Renal pelvis (tissue), 4 donors: Measurements from ENCODE around the gene SFRP4. TPM values are rescaled to one million over a fixed set of nuclear protein-coding genes. Genes with fewer than 3 reads are reported as not detected.
A peak's percentile ranks its signal among the peaks of the same experiment; 100 is the strongest.

Source experiments
- DNase-seq: peaks from one replicate; pipeline ENCODE4 v3.0.0-alpha.2; 2013
- polyA plus RNA-seq, 3 donors: library from polyadenylated mRNA; unstranded; fragments of 120-200 nt; gene quantifications; one replicate each; pipeline ENCODE4 v1.2.1, GENCODE V29; 2013; ENCODE audit not compliant: insufficient read length in 3 of 3

The SFRP4 gene
- polyA plus RNA-seq, 3 donors: 2.1 to 2.4 (median 2.3) TPM

DNA sequence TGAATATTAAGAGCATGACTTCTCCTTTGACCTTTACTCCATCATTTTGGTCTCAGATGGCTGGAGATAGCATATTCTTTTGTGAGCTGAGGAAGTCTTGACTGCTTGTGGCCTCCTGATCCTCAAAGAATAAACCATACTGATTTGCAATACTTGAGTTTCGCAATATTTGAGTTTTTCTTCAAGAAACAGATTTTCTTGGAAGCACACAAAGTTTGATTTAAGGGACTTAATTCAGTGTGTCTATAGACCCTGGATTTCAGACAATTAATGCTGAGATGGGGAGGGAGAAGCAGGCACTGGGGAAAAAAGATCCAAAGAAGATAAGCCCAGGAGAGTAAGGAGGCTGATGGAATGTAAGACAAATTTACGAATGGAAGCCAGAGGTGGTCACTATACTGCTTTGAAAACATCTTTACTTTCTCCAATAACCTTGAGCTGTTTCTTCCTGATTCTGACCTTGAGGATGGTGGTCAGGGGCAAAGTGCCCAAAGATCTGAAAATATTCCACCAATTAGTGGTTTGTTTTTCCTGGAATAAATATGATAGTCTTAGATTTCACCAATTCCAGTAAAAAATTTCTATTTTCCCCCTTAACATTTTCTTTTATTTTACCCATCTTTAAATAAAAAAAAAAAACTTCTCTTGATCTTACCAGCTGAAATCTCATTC lies 11.3 kb upstream of the SFRP4 start:
- DNase-seq: no peak

DNA sequence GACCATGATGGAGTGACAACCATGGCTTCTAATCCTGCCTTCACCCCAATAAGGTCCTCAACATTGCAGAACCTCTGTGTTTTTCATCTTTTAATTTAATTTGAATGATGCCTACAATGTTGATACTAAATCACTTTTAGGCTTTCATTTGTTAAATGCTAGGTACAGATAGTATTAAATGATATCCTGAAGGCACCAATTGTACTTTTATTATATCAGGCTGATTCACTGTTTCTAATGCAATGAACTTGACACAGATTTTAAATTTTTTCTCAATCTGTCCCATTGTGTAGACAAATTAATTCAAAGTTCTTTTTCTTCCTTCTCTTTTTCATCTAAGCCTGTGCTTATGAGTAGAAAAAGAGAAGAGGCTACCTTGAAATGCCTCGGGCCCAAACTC lies 9.0 kb upstream of the SFRP4 start:
- DNase-seq: no peak

DNA sequence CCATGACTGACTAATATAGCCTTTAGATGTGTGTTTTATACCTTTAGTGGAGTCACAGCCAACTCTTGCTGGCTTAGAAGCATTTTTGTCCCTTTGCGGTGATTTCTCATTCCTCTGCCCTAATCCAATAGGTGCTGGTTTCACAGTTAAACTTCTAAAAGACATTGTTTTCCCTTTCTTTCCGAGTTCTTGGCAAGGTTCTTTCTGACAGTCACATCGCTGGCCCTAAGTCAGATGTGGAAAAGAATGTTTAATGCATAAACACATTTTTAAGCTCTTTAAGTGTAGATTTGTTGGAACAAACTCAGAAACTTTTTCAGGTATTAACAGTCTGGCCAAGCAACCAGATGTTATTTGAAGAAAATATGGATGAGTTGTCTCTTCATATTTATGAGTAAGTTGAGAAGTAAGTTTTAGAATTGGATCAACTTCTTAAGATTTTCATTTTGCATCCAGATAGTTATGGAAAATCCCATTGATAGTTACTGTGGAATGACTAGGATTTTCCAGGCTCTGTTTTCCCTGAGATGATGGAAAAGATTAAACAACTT lies 7.9 kb upstream of the SFRP4 start:
- no peak for DNase-seq

DNA sequence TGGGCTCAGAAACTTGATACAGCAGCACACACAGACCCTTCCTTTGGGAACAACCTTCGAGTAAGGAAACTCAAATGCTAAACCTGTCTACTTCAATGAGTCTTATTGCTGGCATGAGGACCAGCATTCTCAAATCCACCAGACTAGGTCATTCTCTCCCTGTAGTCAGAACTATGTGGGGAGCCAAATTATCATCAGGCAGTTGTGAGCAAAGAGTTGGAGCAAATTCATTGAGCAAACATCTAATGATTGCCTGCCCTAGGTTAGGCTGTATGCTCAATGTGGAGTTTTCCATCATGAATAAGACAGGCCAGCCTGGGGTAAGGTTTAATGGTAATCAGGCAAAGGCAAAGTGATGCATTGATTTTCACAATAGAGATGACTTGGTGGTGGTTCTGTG lies 7.4 kb upstream of the SFRP4 start:
- no peak for DNase-seq

DNA sequence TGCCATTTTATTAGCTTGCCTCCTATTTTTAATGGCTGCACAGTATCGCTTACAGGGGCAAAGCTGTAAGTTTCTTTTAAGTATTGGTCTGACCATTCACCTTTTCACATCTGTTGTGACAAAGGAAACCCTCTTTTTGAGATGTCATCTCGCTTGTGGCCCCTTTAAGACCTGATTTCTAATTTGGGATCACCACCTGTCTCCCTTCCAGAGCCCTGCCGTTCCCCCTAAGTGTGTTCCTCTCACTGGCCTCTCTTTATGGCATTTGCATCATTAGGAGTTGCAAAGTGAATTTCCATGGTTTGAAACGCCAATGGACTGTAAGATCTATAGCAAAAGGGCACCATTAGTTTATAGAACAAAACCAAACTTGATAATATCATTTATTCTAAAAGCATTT lies 5.3 kb upstream of the SFRP4 start:
- no peak for DNase-seq

DNA sequence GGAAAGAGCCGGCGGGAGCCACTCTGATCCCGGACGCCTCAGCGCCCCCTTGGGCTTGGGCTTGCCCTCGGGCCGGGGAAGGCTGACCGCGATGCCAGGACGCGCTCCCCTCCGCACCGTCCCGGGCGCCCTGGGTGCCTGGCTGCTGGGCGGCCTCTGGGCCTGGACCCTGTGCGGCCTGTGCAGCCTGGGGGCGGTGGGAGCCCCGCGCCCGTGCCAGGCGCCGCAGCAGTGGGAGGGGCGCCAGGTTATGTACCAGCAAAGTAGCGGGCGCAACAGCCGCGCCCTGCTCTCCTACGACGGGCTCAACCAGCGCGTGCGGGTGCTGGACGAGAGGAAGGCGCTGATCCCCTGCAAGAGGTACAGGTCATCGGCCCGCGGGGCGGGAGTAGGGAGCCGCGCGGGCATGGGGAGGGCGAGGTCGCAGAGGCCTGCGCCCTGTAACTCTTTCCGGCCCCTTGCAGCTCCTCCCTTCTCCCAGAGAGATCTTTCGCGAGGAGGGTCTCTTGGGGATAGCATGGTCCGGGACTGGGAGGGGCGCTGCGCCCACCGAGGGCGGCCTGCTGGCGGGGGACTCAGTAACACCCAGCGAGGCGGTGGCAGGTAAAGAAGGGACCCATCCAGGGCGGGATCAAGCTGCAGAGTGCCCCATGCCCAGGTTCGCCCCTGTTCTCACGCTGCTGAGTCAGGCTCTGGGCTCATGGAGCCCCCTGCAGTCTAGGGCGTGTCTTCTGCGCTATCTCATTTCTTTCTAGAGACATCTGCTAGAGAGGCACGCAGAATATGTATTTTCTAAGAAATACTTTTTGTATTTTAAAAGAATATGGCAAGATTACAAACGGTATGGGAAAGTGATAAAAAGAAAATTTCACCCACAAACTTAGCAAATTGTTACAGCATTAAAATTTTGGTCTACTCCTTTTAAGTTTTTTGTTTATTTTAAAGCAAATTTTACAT lies 4.5 kb upstream of the SFRP4 start:
- DNase-seq: no peak

DNA sequence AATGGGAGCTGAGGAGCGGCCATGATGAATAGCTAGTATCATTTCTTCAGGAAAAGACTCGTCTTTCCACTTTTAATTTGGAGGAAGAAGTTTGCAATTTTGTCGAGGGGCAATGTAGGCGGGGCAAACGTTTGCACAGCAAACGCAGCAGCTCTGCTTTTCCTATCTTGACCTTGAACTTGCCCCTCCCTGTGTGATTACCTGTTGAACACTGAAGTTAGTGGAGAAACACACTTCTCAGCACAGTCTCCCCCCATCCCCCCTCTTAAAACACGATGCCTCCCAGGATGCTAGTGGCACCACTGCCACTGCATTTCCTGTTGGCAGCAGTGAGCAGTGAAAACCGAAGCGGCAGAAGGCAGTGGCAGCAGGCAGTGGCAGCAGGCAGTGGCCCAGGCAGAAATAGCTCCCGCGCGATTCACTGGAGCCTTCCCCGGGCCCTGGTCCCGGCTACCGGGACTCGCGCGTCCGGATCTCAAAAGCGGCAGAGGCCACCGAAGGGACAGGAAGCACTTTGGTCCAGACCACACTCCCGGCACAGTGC lies 3.8 kb upstream of the SFRP4 start, which contains the start of gene EPDR1:
Gene EPDR1, plus strand, starts transcription at position 336 of the 544 bp plus-strand sequence. CDS start 300 bp downstream, outside the sequence.
- peak; percentile 65 for DNase-seq

DNA sequence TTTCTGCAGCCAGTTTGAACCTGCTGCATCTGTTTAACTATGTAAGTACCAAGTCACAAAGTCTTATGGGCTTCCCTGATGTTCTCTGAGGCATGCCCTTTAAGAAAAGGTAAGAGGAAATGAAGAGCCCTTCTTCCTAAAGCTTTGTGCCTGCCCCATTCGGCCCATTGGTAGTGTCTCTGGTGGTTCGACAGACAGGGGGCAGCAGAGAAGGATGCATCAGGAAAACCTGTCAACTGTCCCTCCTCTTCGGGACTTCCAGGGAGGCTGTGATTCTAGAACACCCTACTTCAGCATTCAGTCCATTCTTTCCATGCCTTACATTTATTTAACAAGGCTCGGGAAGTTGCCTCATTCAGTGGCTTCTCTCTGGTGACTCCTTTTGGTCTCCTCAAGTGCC lies 1.9 kb upstream of the SFRP4 start:
- DNase-seq: no peak

DNA sequence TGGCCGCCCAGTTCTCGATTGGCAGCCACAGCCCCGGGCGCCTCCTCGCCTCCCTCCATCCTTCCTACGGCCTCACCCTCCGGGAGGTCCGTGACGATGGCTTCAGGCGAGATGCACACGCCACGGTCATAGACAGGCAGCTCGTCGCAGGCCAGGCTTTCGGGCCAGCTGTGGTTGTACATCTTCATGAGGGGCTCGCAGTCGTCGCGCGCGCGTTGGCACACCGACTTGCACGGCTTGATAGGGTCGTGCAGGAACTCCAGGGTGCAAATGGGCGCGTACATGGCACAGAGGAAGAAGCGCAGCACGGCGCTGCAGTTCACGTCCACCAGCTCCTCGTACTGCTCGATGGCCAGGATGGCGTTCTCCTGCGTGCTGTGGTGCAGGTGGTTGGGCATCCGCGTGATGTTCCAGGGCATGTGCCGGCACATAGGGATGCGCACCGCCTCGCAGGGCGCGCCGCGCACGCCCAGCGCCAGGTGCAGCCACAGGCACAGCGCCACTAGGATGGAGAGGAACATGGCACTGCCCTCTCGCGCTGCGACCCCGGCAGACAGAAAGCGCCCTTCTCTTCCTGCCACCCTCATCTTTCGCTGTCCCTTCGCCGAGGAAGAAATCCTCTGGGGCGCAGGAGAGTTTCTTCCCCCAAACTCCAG lies 472 bp downstream of the SFRP4 start:
- no peak for DNase-seq

DNA sequence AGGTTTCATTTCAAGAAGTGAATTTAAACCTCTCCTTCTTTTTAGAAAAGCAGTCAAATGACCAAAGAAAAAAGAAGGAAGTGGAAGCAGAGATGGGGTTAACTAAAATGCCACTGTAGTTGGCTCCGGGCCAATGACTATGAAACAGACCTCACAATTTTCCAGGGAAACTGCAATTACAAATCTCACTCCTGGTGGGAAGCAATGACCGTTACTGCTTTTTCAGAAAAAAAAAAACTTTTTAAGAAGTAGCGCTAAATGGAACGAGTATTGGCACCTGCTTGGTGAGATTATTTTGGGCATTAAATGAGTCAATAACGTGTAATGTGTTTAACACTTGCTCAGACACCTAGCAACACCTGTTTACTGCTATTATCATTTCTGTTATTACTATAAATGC lies 1.2 kb downstream of the SFRP4 start:
- no peak for DNase-seq

DNA sequence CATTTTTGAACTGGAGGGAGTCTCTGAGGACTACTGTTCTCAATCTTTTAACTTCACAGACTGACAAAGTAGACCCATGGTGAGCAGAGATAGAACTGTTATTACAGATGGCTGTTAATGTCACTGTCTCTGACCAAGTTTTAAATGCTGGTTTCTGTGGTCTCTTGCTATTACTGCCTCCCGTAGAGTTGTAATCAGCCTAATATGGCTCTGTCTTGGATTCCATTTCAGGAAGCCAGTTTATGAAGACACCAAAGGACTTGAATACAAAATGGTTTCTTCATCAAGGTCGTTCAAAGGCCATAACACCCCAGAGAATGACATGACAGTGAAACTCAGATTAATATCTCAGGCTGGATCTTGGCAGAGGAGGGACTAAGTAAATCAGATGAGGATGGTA lies 3.9 kb downstream of the SFRP4 start:
- no peak for DNase-seq

DNA sequence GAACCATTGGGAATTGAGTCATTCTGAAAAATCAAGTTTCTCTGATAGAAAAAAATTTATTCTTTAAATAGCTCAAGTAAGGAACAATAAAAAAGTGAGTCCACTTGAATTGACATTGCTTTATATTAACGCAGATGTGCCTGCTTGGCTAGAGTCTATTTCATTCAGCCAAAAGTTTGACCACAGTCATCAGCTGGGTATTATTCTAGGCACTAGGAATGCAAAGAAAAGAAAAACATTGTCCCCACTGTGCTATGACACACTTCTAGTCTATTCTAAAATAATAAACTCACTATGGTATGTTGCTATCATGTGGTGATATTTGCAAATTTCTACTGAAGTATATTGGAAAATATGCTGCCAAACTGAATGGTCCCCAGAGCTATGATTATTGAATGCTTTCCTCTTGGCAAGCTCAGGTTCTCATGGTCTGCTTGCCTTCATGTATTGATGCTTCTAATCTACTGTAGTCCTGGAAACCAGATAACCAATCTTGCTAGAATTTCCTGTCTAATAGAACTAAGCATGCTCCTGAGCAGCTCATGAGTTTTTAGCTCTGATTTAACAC lies 8.3 kb downstream of the SFRP4 start:
- no peak for DNase-seq

DNA sequence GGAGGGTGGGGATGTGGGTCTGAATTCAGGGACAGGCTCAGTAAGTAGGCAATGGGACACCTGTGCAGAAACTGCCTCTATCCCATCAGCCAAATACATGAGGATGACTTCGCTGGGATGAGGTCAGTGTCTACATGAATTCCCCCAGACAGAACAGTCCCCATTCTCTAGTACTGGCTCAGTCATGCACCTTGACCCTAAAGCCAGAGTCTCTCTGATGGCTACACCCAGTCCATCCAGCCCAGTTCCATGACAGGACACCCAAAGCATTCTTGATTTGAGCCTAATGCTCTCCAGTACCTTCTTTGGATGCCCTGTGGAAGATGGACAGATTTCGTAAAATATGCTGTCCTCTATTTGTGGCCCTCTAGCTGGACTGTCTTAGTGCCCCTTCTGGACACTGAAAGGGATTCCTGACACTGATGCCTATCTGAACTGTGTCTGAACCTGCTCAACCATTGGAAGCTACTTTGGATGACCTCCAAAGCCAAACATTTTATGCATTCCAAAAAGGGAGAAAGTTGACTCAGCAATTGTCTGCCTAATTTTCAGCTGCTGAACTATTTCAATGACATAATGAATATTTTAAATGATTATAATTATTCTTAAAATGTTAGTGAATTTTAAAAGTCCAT lies 14.6 kb downstream of the SFRP4 start:
- no peak for DNase-seq

DNA sequence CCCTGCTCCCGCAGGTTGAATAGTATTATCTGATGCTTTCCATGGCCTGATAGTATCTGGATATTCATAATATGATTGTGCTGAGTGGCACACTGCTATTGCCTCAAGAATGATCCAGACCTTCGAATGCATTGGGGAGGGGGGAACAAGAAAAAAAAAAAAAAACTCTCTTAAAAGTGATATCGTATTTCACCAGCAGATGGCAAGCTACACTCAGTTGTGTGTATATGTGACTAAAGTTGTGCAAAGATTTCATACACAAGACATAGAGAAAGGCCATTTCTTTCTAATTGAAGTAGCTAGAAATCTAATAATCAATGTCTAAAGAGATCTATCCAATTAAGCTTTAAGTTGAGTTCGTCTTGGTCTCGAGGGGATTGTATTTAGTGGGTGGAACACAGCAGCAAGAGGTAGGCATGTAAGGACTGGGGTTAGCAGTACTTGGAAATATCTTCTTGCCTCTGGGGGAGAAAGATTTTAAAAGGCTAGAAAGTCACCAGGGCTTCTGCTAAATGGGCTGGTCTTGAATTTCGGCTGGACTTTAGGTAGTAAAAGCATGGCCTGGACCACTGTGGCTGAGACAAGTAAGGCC lies 15.3 kb downstream of the SFRP4 start:
- DNase-seq: no peak

DNA sequence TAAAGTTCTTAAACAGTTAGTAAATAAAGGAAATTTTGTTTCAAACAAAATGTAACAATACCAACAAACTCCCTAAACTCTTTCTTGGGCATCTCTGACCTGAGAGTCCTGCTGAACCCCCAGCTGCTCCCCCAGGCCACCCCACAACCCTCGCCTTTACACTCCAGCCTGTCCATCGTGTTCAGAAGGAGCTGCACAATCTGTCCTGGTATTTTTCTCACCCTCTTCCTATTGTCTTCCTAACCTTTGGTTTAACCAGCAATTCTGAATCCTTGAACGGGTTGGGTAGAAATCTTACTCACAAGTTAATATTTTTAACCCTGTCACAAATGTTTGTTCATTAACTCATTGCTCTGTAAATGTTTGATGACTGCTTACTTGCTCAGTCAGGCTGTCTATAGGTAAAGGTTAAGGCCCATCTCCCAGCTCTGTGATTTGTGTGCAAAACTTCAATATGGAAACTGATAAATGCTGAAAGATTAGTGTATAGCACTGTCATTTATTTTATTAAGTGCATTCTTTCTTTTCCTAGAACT lies 16.8 kb downstream of the SFRP4 start:
- DNase-seq: no peak

DNA sequence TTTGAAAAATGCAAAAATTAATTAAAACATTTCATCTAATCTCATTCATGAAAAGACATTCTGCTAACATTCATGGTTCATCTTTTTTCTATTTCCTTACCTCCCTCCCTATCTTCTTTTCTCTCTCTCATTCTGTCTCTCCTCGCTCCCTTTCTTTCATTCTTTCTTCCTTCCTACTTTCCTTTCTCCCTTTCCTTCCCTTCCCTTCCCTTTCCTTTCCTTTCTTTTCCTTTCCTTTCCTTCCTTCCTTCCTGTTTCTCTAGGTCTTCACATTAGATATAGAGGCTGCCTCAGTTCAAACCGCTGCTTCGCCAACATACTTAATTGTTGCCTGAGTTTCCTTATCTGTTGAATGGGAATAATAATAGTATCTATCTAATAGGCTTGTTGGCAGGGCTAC lies 21.9 kb downstream of the SFRP4 start:
- no peak for DNase-seq

DNA sequence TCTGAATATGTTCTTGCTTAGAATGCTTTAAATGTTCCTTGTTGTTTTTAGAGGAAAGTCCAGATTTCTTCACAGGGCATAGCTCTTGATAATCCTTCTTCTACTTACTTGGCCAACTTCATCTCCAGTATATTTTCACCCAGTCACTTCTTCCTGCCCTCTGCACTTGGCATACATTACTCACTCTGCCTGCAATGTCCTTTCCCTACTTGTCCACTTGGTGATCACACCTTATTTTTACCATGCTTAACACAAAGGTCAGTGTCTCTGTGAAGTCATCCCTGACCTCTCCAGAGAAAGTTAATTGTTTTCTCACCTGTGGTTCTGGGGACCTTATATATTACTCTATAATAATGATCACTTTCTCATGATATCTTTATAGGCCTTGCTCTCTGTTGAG lies 23.3 kb downstream of the SFRP4 start:
- DNase-seq: no peak

DNA sequence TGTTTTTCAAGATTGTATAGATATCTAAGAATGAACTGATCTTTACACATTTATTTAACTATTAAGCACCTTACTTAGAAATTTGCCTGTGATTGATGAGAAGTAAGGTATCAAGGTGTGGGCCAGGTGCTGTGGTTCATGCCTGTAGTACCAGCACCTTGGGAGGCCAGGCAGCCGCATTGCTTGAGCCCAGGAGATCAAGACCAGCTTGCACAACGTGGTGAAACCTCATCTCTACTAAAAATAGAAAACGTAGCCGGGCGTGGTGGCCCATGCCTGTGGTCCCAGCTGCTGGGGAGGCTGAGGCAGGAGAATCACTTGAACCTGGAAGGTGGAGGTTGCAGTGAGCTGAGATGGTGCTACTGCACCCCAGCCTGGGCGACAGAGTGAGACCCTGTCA lies 34.5 kb downstream of the SFRP4 start:
- no peak for DNase-seq
